ENCODE data around the gene CDHR1. TPM values are rescaled to one million over a fixed set of nuclear protein-coding genes. Genes with fewer than 3 reads are reported as not detected.

Gene CDHR1
- total RNA-seq, 1 donor from 2014 or later = 0.66 TPM

- DNase-seq (ENCODE audit: low spot score) = no peak
These were observed 36.0 kb downstream of the CDHR1 start for GRCh38 chr10:84230359-84230758.

GRCh38 chr10:84232376-84232775 is 38.0 kb downstream of the CDHR1 start:
- no peak for DNase-seq (ENCODE audit: low spot score)

- DNase-seq (ENCODE audit: low spot score) = no peak
These were observed 39.6 kb downstream of the CDHR1 start for GRCh38 chr10:84233940-84234339.

- DNase-seq (ENCODE audit: low spot score) = no peak
These were observed 40.1 kb downstream of the CDHR1 start for GRCh38 chr10:84234479-84234878.

GRCh38 chr10:84235096-84235495 is 40.8 kb downstream of the CDHR1 start:
- no peak for DNase-seq (ENCODE audit: low spot score)

GRCh38 chr10:84236807-84237198 is 42.5 kb downstream of the CDHR1 start:
- no peak for DNase-seq (ENCODE audit: low spot score)

GRCh38 chr10:84237199-84238051 is 43.1 kb downstream of the CDHR1 start:
- DNase-seq (ENCODE audit: low spot score) = no peak

GRCh38 chr10:84238909-84239308 is 44.6 kb downstream of the CDHR1 start:
- DNase-seq (ENCODE audit: low spot score) = no peak

GRCh38 chr10:84241185-84241790 is 47.0 kb downstream of the CDHR1 start, which contains the start of gene LRIT1:
LRIT1 (minus strand) TSS chr10:84241546; CDS start chr10:84241439, 107 bp downstream.
- no peak for DNase-seq (ENCODE audit: low spot score)

- DNase-seq (ENCODE audit: low spot score) = no peak
These were observed 49.4 kb downstream of the CDHR1 start for GRCh38 chr10:84243759-84244158.

GRCh38 chr10:84244651-84245270 is 50.4 kb downstream of the CDHR1 start, which contains the start of gene RGR:
RGR (plus strand) TSS chr10:84245053; CDS start chr10:84245091, 38 bp downstream.
- DNase-seq (ENCODE audit: low spot score) = no peak

GRCh38 chr10:84247496-84247895 is 53.2 kb downstream of the CDHR1 start:
- no peak for DNase-seq (ENCODE audit: low spot score)

GRCh38 chr10:84248794-84249193 is 54.5 kb downstream of the CDHR1 start:
- DNase-seq (ENCODE audit: low spot score) = no peak

GRCh38 chr10:84254552-84255478 is 60.5 kb downstream of the CDHR1 start:
- DNase-seq (ENCODE audit: low spot score) = no peak

- DNase-seq (ENCODE audit: low spot score) = peak; percentile 34
These were observed 62.4 kb downstream of the CDHR1 start for GRCh38 chr10:84256510-84257342.

- DNase-seq (ENCODE audit: low spot score) = no peak
These were observed 63.1 kb downstream of the CDHR1 start for GRCh38 chr10:84257343-84258020.

- no peak for DNase-seq (ENCODE audit: low spot score)
These were observed 63.8 kb downstream of the CDHR1 start for GRCh38 chr10:84258034-84258695.

- DNase-seq (ENCODE audit: low spot score) = no peak
These were observed 67.0 kb downstream of the CDHR1 start for GRCh38 chr10:84261236-84261915.
